Stimulated activated CD4-positive, alpha-beta T cell treated with anti-CD3 and anti-CD28 coated beads, Interleukin-1b, Interleukin-23, amount 100 ng/mL, for 48 hours (primary cell): ENCODE measurements around the gene OSTF1.

Experiments used
- DNase-seq: peaks from one replicate; pipeline ENCODE4 v3.0.0-alpha.2; 2020

The OSTF1 gene

DNA sequence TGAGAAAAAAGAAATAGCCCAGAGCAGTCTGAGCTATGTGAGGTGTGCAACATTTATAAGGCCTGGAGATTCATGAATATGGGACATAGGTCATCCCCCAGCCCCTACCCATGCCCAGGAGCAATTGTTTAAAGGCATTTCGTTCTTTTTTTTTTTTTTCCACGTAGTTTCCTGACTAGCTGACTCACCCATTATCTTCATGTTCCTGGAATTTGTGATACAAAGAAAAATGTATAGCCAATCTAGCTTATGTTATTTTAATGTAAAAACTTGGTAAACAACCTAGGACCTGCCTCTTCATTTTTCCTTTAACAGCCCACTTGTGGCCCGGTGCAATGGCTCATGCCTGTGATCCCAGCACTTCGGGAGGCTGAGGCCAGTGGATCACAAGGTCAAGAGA, 81.3 kb downstream of the OSTF1 start:
- DNase-seq: no peak

- DNase-seq: no peak
Measured at GRCh38 chr9:75170898-75171360, 82.6 kb downstream of the OSTF1 start.

- DNase-seq: no peak
Measured at GRCh38 chr9:75175395-75175794, 87.1 kb downstream of the OSTF1 start.

DNA sequence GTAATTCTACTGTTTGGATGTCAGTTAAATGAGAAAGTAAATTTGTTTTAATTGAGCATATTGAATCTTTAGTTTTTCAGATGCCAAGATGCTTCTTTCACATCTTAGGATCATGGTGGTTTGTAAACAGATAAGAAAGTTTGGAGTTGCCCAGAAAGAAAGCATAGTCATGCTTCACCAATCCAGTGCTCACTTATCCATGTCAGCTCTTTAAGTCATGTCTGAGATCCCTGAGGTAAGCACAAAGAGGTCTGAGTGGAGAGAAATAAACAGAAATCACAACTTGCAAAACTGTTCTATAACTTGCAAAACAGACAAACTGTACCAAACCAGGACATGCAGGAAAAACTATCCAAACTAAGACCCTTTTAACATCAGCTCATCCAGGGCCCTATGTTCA, 87.7 kb downstream of the OSTF1 start:
- DNase-seq: no peak

- DNase-seq: no peak
Measured at GRCh38 chr9:75181750-75182149, 93.4 kb downstream of the OSTF1 start.

DNA sequence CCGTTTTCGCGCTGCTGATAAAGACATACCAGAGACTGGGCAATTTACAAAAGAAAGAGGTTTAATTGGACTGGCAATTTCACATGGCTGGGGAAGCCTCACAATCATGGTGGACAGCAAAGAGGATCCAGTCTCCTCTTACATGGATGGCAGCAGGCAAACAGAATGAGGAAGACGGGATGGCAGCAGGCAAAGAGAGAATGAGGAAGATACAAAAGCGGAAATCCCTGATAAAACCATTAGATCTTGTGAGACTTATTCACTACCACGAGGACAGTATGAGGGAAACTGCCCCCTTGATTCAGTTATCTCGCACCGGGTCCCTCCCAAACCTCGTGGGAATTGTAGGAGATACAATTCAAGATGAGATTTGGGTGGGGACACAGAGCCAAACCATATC, 95.0 kb downstream of the OSTF1 start:
- no peak for DNase-seq

DNA sequence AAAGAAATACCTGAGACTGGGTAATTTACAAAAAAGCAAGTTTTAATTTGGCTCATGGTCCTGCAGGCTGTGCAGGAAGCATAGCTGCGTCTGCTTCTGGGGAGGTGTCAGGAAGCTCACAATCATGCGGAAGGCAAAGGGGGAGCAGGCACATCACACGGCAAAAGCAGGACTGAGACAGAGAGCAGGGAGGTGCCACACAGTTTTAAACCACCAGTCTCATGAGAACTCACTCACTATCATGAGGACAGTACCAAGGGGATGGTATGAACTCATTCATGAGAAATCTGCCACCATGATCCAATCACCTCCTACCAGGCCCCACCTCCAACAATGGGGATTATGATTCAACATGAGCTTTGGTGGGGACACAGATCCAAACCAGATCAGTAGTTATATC, 96.2 kb downstream of the OSTF1 start:
- DNase-seq: no peak

- DNase-seq: peak; percentile 56
Measured at GRCh38 chr9:75185585-75186170, 97.4 kb downstream of the OSTF1 start.

DNA sequence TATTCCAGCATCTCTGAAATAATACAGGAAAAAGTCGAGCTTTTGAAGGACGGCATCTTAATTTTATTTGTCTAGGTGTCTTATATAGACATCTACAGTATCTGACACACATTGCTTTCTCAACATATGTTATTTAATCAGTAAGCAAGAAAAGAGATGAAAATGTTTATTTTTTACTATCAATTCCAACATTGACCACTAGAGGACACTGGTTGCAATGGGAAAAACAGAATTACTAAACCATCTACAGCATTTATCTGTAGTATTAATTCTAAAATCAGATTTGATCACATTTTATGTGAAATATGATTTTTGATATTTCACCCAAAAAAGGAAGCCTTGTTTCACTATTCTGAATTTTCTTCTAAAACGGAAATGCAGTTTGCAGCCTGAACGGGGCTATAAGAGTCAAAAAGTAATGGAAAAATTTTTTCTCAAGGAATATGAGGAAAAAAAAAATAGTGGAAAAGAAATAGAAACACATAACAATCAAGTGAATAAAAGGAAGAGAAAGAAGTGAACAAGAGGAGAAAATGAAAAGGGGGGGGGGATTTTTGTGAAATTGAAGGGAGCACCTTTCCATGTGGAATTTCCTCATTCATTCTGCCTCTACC, 98.6 kb downstream of the OSTF1 start:
- no peak for DNase-seq

- DNase-seq: no peak
Measured at GRCh38 chr9:75188756-75189155, 100.4 kb downstream of the OSTF1 start.

GRCh38 chr9:75190762-75191161, 102.4 kb downstream of the OSTF1 start:
- no peak for DNase-seq
